Right lung (tissue), 5 donors: ENCODE results near the gene PYHIN1. TPM values are rescaled to one million over a fixed set of nuclear protein-coding genes. Genes with fewer than 3 reads are reported as not detected.
A peak's percentile ranks its signal among the peaks of the same experiment; 100 is the strongest.
"Not testable (repeated sequence)": the region's sequence is repeated elsewhere in the genome, so short reads cannot be mapped to it uniquely, and the experiment has no call there.

Experiments
- DNase-seq, 2 donors: peaks; one replicate each; pipeline ENCODE4 v3.0.0-alpha.2; 2013
- polyA plus RNA-seq, 5 donors: library from polyadenylated mRNA; unstranded; fragments of 120-200 nt; gene quantifications; one replicate each; pipeline versions ENCODE4 v1.2.1 to v1.2.3, GENCODE V29; 2013; ENCODE audit warnings: inconsistent platforms in 1 of 5, low replicate concordance in 1 of 5; ENCODE audit not compliant: insufficient read length in 5 of 5, insufficient read depth in 1 of 5

The PYHIN1 gene
- polyA plus RNA-seq, 5 donors, result 0.44 to 1.4 (median 0.82) TPM

GRCh38 chr1:158979229-158979628, 47.9 kb downstream of the PYHIN1 start:
- no peak for DNase-seq

- no peak for DNase-seq
Observed at GRCh38 chr1:158983235-158983634, 51.9 kb downstream of the PYHIN1 start.

- no peak for DNase-seq
Observed at GRCh38 chr1:158984386-158984785, 53.0 kb downstream of the PYHIN1 start.

- no peak for DNase-seq
Observed at GRCh38 chr1:158989424-158989823, 58.1 kb downstream of the PYHIN1 start.

- no peak for DNase-seq
Observed at GRCh38 chr1:158992787-158993312, 61.5 kb downstream of the PYHIN1 start.

- no peak for DNase-seq
Observed at GRCh38 chr1:158996998-158997397, 65.6 kb downstream of the PYHIN1 start.

- no peak for DNase-seq
Observed at GRCh38 chr1:158998037-158998780, 66.9 kb downstream of the PYHIN1 start.

GRCh38 chr1:158998781-158999161, 67.4 kb downstream of the PYHIN1 start:
- peak; percentile 71 to 79 for DNase-seq

- DNase-seq, result peak; percentile 85 to 91
Observed at GRCh38 chr1:158999316-159000069, 68.1 kb downstream of the PYHIN1 start.

- DNase-seq, result no peak
Observed at GRCh38 chr1:159000070-159000409, 68.7 kb downstream of the PYHIN1 start.

- peak; percentile 74 to 82 for DNase-seq
Observed at GRCh38 chr1:159000625-159001024, 69.3 kb downstream of the PYHIN1 start.

- no peak for DNase-seq
Observed at GRCh38 chr1:159005161-159005560, 73.8 kb downstream of the PYHIN1 start.

- no peak for DNase-seq
Observed at GRCh38 chr1:159005676-159006075, 74.3 kb downstream of the PYHIN1 start.

GRCh38 chr1:159006210-159006807, 75.0 kb downstream of the PYHIN1 start:
- not testable (repeated sequence) for DNase-seq

- DNase-seq, result no peak
Observed at GRCh38 chr1:159007726-159008125, 76.4 kb downstream of the PYHIN1 start.

GRCh38 chr1:159008744-159009188, 77.4 kb downstream of the PYHIN1 start:
- DNase-seq, result no peak

- DNase-seq, result no peak
Observed at GRCh38 chr1:159009287-159009686, 77.9 kb downstream of the PYHIN1 start.

- DNase-seq, result peak; percentile 72 to 83
Observed at GRCh38 chr1:159009704-159010361, 78.5 kb downstream of the PYHIN1 start, which contains the start of gene IFI16. Gene IFI16 (plus strand): TSS chr1:159009907. CDS start chr1:159014681, 4,774 bp downstream.

- no peak for DNase-seq
Observed at GRCh38 chr1:159010391-159010790, 79.0 kb downstream of the PYHIN1 start.

- DNase-seq, result not testable (repeated sequence)
Observed at GRCh38 chr1:159011001-159011400, 79.6 kb downstream of the PYHIN1 start.

GRCh38 chr1:159011751-159012150, 80.4 kb downstream of the PYHIN1 start:
- no peak for DNase-seq

GRCh38 chr1:159012495-159012894, 81.1 kb downstream of the PYHIN1 start:
- peak in 1 of 2 donors; percentile 24 for DNase-seq
